ENCODE measurements around the gene MTHFD2L.
"Not testable (repeated sequence)": the region's sequence is repeated elsewhere in the genome, so short reads cannot be mapped to it uniquely, and the experiment has no call there.

MTHFD2L gene

DNA sequence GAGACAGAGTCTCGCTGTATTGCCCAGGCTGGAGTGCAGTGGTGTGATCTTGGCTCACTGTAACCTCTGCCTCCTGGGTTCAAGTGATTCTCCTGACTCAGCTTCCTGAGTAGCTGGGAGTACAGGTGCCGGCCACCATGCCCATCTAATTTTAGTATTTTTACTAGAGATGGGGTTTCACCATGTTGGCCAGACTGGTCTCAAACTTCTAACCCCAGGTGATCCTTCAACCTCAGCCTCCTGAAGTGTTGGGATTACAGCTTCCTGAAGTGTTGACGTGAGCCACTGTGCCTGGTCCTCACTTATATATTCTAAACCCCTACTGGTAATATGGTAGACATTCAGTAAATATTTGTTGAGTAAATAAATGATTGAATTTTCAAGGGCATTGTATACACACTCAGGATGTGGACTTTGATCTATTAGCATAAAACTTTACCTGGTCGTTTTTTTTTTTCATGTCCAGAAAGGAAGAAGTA lies 33.0 kb downstream of the MTHFD2L start:
- no peak for DNase-seq

DNA sequence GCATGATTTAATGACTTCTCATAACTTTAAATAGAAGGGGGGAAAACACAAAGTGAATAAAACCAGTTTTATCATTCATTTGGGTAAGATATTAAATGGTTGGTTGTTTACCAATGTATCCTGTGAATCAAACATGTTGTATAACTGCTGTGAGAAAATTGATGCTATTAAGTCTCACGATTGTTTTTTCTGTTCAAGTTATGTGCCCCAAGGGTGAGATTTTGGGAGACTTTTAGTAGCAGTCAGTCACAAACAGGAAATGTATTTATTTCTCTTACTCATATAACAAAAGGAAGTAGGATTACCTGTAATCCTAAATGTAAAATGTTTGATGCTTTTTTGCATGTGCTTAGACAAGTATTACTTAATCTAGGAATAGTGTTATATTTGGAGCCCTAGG lies 39.2 kb downstream of the MTHFD2L start:
- DNase-seq = no peak

DNA sequence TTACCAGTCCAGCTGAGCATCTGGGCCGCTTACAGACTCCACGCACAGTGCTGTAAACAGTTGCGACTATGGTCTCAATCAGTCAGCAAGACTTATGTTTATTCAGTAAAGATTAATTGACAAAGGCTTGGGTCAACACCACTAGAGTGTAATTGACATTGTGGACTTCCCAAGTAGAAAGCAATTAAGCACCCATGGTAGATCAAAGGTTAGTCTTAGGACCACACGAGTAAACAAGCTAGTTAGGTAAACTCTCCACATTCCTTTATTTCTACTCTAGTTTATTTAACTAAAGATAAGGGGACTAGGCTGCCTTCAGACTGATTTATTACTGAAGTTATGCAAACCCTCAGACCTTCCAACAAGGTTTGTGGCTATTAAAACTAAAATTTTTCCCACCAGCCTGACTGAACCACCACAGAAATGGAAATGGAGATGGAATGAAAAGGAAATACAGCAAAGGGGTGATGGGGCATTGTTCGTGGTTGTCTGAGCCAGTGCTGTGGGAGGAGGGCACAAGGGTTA lies 44.2 kb downstream of the MTHFD2L start:
- no peak for DNase-seq

DNA sequence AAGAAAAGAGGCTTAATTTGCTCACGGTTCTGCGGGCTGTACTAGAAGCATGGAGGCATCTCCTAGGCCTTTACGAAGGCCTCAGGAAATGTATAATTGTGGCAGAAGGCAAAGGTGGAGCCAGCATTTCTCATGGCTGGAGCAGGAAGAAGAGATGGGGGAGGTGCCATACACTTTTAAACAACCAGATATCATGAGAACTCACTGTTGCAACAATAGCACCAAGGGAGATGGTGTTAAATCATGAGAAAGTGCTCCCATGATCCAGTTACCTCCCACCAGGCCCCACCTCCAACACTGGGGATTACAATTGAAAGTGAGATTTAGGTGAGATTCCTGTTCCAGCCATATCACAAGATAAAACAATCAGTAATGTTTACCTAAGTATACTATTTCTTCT lies 45.5 kb downstream of the MTHFD2L start:
- no peak for DNase-seq

DNA sequence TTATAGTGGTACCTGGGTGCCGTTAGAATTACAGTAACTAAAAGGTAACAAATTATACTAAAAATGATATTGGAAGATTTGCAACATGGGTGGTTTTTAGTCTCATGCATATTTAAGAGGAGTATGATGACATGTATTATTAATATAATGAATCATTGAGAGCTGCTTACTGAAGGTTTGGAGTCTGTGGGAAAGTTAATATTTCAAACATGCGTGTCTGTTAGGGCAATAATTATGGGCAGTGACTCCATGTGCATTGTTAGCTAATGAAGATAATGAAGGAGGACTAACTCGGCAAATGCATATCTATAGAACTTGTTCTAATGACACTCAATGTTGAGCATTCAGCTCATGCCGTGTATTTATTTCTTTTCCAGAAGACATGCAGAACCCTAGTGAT lies 47.1 kb downstream of the MTHFD2L start:
- DNase-seq = no peak

DNA sequence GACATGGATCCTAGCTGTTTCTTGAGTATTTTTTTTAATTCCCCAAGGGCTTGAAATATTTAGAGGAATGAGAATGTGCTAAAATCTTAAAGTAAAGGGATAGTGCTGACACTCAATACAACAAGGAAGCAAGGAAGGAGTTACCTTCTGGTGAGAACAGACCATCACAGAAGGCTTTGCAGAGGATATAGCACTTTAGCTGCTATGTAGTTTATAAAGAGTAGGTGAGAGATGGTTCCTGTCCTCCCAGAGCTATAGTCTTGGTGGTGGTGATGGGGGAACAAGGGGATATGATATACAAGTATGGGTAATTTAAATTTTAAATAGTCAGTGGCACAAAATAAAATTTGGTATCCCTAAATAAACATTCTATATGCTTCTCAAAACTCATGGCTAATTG lies 47.6 kb downstream of the MTHFD2L start:
- DNase-seq = no peak

DNA sequence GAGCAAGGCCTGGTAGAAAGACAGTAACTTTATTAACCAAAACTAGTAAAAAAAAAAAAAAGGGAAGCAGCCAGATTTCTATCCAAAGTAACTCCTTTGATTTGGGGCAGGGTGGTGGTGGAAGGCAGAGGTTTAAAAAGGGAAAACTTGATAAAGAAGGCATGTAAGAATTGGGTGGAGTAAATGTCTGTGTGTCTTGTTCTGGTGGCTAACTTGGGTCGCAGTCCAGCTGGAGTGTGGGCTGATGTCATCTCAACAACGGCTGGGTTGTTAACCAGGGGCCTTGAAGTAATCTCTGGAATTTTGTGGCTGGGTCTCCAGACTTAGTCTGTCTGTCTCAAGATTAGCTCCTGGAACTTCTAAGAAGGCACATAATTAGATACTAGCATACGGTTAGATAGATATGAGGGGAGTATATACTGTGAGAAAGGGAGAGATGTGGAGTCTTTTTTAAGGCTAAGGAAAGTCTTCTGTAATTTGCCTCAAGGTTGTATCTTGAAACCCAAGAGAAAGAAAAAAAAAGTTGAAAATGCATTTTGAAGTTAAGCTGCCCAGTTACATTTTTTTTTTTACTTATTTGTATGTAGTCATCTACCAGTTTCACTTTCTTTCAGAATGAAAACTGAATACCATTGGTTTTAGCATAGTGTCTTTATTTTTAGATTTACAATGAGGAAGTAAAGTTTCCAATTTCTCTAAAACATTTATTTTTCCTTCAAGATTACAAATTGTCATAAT lies 48.3 kb downstream of the MTHFD2L start:
- no peak for DNase-seq

DNA sequence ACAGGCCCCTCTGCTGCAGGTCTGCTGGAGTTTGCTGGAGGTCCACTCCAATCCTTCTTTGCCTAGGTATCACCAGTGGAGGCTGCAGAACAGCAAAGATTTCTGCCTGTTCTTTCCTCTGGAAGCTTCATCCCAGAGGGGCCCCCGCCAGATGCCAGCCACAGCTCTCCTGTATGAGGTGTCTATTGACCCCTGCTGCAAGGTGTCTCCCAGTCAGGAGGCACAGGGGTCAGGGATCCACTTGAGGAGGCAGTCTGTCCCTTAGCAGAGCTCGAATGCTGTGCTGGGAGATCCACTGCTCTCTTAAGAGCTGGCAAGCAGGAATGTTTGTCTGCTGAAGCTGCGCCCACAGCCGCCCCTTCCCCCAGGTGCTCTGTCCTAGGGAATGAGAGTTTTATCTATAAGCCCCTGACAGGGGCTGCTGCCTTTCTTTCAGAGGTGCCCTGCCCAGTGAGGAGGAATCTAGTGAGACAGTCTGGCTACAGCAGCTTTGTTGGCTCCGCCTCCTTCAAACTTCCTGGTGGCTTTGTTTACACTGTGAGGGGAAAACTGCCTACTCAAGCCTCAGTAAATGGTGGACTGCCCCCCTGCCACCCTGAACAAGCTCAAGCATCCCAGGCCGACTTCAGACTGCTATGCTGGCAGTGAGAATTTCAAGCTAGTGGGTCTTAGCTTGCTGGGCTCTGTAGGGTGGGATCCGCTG lies 56.7 kb downstream of the MTHFD2L start:
- DNase-seq = not testable (repeated sequence)

DNA sequence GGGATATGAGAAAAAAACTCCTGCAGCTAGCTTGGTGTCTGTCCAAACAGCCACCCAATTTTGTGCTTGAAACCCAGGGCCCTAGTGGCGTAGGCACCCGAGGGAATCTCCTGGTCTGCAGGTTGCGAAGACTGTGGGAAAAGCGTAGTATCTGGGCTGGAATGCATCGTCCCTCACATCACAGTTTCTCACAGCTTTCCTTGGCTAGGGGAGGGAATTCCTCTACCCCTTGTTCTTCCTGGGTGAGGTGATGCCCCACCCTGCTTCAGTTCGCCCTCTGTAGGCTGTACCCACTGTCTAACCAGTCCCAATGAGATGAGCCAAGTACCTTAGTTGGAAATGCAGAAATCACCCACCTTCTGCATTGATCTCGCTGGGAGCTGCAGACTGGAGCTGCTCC lies 57.3 kb downstream of the MTHFD2L start:
- DNase-seq = not testable (repeated sequence)

DNA sequence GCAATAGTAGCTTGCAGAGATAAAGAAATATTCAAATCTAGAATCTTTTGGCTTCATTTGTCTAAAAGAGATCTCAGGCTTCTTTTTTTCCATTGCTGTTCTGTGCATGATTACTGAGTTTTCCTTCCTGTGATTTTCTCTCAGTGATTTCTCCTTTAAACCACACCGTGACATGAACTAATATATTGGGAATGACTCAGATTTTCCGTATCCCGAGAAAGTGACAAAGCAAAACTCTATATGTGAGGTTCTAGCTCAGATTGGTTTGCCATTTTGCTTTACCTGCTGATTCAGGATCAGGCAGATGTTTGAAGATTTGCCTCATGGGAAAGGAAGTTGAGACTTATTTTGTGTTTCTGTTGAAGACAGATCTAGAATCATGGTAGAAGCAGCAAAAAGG lies 59.4 kb downstream of the MTHFD2L start:
- DNase-seq = no peak

DNA sequence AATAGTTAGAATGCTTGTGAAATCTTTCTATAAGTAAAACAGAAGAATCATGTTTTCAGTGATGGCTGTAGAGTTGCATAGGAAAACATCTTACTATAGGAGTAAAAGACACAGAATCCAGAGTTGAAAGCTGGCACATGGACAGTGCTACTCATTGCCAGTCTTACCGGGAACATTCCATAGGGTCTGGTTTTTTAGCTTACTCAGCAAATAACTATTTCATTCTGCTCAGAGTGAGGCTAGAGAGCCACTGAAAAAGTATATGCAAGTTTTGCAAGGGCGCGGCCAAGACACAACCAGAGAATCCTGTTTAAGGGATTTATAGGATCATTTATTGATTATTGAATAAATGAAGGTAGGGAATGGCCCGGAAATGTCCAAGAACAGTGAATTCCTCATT lies 60.3 kb downstream of the MTHFD2L start:
- no peak for DNase-seq

DNA sequence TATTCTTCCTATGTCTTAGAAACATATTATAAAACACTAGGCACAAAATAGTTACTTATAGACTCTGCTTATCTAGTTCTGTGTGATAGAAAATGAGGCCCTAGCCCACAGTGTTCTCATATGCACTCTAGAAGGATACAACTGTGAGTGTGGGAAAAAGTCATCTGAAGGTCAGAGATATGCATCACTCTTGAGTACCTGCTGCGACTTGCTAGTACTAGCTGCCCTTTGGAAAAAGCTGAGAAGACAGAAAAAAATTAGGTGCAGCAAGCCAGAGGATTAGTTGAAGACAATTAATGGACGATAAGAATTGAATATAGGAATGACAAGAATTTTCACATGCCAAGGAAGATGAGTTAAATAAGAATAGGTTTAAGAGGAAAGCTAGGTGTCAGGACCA lies 61.3 kb downstream of the MTHFD2L start:
- no peak for DNase-seq

DNA sequence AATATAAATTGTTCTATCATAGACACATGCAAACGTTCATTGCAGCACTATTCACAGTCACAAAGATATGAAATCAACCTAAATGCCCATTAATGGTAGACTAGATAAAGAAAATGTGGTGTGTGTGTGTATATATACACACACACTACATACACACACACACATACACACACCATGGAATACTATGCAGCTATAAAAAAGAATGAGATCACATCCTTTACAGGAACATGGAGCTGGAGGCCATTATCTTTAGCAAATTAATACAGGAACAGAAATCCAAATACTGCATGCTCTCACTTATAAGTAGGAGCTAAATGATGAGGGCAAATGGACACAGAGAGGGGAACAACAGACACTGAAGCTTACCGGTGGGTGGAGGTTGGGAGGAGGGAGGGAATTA lies 65.2 kb downstream of the MTHFD2L start:
- no peak for DNase-seq

DNA sequence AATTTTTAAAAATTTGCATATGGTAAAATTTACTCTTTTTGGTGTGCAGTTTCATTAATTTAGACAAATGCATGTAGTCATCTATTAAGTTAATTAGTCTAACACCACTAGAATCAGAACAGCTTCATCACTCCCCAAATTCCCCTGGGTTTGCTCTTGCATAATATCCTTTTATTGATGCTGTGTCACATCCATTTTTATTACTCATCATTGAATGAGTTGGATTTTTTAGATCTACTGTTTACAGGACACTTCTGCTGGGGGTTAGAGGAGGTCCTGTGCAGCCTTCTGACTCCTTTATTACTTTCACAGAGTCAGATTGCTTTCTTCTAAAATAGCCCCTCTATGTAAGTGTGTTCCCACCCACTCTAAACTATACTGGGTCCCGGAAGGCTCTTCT lies 65.9 kb downstream of the MTHFD2L start:
- DNase-seq = no peak

DNA sequence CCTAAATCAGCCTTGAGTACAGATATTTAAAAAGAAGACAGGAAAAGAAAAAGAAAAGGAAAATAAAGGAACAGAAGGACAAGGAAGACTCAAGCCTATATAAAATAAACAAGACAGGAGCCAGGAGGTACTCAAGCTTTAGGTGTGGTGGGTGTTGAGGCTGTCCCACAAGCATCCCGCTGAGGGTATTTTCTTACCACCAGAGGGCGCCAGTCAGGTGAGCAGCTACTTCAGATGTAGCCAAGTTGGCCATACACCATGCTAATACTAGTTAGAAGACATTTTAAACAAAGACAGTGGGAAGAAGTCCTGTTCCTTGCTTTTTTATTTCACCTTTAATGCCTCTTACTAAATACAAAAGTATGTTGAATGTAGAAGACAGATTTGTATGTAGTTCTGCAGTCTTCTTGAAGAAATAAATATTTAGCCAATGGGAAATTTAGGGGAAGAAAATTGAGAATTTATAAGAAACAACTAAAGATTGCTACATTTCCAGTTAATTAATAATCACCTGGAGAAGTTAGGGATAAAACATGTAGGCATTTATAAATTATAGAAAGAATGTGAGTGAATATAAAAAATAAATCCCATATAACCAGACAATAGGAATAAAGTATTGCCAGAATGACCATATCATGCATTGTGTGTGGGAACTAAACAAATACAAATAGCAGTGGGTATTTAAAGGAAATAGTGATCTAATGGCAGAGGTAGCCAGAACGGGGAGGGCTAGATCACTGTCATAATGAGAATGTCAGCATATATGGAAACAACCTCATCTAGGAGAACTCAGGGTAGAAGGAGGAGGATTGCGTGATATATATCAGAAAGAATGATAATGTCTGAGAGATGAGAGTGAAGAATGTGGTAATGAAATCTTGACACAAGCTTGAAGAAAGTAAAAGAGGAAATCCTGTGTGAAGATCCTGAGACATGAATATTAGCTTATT lies 71.0 kb downstream of the MTHFD2L start:
- DNase-seq = peak; percentile 83

DNA sequence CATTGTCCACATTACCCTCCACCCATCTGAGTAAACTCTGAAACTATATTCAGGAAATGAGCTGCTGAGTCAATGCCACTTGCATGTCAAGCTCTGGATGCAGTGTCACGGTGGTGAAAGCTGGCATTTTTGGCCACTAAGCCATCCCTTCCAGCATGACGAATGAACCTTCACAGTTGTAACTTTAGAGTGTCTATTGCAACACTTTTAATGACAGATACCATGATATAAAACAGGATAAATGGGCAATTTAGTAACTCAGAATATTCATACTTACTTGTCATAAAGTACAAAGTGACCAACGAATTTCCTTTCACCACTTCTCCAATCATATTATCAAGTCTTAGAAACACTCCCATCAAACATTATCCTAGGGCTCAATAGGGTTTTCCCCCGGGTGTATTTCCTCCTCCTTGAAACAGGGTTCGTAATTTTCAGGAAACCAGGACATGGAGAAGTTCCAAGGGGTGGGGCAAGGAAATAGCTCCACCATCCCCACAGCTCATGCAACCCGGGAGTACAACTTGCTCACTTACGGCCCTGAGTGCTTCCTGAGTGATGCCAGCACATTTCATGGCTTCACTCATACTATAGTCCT lies 73.1 kb downstream of the MTHFD2L start:
- peak; percentile 12 for DNase-seq

DNA sequence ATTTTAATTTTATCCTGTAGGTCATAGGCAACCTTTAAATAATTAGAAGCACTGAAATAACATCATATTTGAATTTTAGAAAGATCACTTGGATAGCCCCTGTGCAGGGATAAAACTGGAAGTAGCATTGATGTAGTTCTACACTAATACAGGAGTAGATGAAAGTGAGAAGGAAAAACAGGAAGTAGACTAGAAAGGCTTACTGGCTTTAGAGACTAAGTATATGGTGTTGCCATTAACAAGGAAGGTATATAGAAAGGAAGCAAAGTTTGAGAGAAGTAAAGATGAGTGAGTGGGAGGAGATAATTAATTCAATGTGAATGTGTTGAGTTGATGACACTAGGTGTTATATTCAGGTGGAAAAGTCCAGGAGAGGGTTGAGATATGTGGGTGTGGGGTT lies 77.2 kb downstream of the MTHFD2L start:
- no peak for DNase-seq

DNA sequence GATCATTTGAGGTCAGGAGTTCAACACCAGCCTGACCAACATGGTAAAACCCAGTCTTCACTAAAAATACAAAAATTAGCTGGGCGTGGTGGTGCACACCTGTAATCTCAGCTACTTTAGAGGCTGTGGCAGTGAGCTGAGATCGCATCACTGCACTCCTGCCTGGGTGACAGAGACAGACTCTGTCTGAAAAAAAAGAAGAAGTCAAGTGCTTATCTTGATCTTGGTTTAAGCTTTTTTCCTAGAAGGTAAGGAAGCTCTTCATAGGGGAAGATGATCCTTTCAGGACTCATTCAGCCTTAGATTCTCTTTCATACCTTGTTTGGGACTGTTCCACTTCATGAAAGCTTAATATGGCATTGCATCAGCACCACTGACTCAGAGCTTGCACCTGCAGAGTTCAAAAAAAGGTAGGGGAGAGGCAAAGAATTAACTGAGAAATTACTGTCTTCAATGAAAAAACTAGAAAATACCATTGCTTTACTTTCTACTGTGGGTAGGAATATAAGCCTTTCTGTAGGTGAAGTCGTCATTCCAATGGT lies 79.6 kb downstream of the MTHFD2L start:
- no peak for DNase-seq

DNA sequence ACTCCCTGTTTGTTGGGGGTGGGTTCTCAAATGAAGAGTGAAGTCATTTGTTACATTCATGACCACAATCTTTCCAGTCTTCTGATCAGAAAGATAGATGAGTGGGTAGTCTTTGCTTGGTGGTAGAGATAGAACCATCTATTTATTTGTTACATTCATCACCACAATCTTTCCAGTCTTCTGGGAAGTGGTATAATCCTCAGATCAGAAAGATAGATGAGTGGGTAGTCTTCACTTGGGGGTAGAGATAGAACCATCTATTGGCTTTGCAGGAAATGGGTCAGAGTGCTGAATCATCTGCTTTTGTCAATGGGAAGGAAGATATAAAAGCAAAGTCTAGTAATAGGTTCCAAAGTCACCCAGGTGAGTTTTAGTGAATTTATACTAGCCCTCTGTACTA lies 86.1 kb downstream of the MTHFD2L start:
- no peak for DNase-seq

DNA sequence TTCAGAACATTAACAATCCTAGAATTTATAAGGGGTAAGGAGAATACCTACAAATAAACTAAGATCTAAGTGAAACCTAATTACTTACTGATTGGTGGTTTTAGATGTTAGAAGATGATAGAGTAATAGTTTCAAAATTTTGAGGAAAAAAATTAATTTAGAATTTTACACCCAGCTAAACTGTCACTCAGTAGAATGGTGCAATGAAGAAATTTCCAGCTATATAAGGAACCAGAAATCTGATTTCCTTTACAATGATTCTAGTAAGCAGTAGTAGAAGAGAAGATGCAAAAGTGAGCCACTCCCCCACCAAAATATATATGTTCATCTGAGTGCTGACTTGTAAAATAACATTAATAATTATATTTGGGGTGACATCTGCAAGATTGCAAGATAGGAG lies 95.0 kb downstream of the MTHFD2L start:
- DNase-seq = no peak

DNA sequence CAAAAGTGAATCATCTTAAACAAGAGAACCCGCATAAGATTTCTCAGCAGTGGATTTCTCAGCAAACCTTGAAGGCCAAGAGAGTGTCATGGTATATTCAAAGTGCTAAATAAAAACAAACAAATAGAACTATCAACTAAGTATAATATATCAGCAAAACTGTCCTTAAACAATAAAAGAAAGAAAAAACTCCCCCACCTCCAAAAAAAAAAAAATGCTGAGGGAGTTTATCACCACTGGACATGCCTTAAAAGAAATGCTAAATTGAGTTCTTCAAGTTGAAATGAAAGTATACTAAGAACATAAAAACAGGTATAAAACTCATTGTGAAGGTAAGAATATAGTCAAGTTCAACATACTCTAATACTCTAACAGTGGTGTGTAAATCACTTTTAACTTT lies 96.5 kb downstream of the MTHFD2L start:
- no peak for DNase-seq

DNA sequence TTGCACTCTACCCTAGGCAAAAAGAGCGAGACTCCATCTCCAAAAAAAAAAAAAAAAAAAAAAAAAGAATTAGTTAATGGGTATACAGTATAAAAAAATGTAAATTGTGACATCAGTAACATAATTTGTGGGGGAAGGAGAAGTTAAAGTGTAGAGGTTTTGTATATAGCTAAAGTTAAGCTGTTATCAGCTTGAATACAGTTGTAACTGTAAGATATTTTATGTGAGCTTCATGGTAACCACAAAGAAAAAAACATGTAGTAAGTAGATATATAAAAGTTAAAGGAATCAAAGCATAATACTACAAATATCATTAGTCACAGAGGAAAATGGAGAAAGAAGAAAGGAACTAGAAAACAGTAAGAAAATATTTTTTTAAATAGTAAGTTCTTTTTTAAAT lies 97.2 kb downstream of the MTHFD2L start:
- no peak for DNase-seq

DNA sequence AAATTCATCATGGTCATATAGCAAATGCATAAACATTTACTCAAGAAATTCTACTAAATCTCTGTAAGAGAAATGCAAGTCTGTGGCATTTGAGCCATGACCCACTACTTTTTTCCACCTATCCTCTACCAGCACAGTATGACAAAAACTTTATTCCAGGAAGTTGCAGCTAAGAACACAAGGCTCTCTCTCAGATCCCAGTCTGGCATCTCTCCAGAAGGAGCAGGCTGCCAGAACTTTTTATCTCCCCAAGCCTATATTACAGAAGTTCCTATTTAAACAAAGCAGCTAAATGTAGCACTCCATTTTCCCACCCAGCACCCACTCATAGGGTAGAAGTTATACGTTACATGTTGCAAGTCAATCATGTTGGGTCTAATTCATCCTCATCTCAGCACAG lies 101.0 kb downstream of the MTHFD2L start:
- DNase-seq = no peak
